Thyroid gland (tissue), 4 donors: Measurements from ENCODE around the gene RIPOR3. TPM values are rescaled to one million over a fixed set of nuclear protein-coding genes. Genes with fewer than 3 reads are reported as not detected.

Experiments used
- DNase-seq, 2 donors: peaks; one replicate each; pipeline ENCODE4 v3.0.0-alpha.2; 2019
- H3K27ac ChIP-seq, 3 donors: fragments of 200-600 bp; sonication (generic); 1 replicate in 2 of 3; 2 replicates in 1 of 3; pipeline ENCODE4 v1.5.1; 2016 to 2019; ENCODE audit warnings: mild to moderate bottlenecking in 1 of 3, moderate library complexity in 1 of 3
- H3K27me3 ChIP-seq: fragments of 200-600 bp; sonication (generic); one replicate; pipeline ENCODE4 v1.5.1; 2019
- H3K36me3 ChIP-seq, 2 donors: fragments of 200-600 bp; sonication (generic); one replicate each; pipeline ENCODE4 v1.5.1; 2016 to 2019
- H3K4me1 ChIP-seq, 2 donors: fragments of 200-600 bp; sonication (generic); one replicate each; pipeline ENCODE4 v1.5.1; 2017 to 2019
- H3K4me3 ChIP-seq, 3 donors: fragments of 200-600 bp; sonication (generic); replicated peaks in 1 of 3; 1 replicate in 2 of 3; 2 replicates in 1 of 3; pipeline ENCODE4 v1.5.1; 2016; ENCODE audit warnings: mild to moderate bottlenecking in 1 of 3
- H3K9me3 ChIP-seq: fragments of 200-600 bp; sonication (generic); one replicate; pipeline ENCODE4 v1.5.1; 2017
- POLR2A ChIP-seq, 2 donors: fragments of 450-650 bp; IDR thresholded peaks; one replicate each; pipeline ENCODE4 v1.6.1; 2017; ENCODE audit warnings: antibody characterized with exemption in 2 of 2, mild to moderate bottlenecking in 2 of 2, moderate library complexity in 1 of 2
- WGBS, 2 donors: methylation state at CpG; one replicate each; pipeline ENCODE4 v1.1.5; 2017; 5-methylcytosine and 5-hydroxymethylcytosine counted together
- intact Hi-C: fragments of 100-400 bp; cut with DNase I; formaldehyde crosslinking; loops from one replicate; pipeline ENCODE4 v1.15.1; 2023
- total RNA-seq, 4 donors: library from RNA; depleted of rRNA; stranded (reverse); fragments of >200 nt; gene quantifications; one replicate each; pipeline ENCODE4 v1.2.3, GENCODE V29; 2016
- TF ChIP-seq, protein P1 (sequence below), 6 experiments: fragments of 200-600 bp in 3 of 6; fragments of 450-650 bp in 3 of 6; sonication (generic) in 3 of 6; IDR thresholded peaks; one replicate each; pipeline ENCODE4 v1.5.1; 2016 to 2019; ENCODE audit warnings: antibody characterized with exemption in 6 of 6, mild to moderate bottlenecking in 2 of 6, inconsistent platforms in 1 of 6, moderate library complexity in 1 of 6

The RIPOR3 gene
- total RNA-seq, 4 donors from 2014 or later: 6.2 to 23.9 (median 9.5) TPM

DNA sequence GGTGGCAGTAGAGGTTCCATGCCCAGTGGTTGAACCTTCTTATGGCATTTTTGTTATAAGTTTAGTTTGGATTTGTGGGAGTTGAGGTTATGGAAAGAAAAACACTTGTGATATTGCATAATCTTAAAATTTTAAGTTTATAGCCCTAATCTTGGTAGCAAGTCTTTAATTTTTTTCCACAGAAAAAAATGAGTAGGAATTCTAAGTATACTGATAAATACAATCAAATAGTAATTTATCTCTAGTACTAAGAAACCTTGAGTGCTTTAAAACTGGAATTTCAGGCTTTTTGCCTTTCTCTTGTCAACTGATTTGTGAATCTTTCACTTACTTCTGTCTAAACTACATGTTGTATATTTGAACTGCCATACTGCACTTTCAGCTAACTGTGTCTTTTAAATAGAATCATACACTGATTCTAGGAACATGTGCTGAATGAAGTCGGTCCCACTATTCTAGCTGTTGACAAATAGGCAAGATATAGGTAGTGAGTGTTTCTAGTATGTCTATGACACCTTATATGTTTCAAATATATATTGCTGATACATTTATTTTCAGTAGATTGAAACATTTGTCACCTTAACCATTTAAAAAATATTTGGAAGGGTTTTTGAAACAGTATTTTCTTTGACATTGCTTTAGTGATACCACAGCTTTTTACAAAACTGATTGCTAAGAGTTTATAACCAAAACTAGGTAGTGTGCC is 42.5 kb upstream of the RIPOR3 start:
- H3K4me3 ChIP-seq: no peak overlapping the region

DNA sequence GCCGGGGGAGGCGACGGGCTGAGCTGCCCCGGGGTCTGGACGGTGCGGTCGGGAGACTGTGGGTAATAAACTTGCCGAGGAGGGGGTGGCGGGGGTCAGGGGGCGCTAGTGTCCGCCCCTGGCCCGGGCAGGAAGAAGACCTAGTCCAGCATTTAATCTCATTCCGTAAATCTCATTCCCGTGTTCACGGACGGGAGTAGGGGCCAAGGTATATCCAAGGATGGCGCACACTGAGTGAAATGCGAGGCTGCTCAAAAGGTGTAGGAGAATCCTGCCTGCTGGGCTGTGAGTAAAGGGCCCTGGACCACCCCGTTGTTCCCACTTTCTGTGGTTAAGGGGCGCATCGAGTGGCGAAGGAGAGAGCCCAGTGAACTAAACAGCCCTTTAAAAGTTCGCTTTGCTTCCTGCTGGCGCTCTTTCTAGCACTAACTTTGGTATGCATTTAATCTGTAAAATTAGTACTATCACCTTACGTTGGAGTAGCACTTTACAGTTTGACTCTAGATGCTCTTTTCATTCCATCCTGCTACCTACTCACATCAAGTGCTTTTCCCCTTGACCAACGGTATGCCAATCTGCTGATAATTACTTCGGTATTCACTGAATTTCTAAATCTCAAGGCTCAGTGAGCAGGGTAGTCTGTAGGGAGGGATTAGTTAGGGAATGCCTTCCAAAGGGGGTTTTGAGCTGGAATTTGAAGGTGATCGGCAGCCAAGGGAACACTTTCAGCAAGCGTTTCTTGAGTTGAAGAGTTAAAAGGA is 40.8 kb upstream of the RIPOR3 start:
- Histone ChIP-seq H3K9me3 (no peaks in the 10 kb centered on the region), H3K4me1 (peaks cover 9 to 47% of the 10 kb centered on the region in 2 donors), H3K4me3 (peak overlapping the region; percentile 62 to 94 (median 85)), H3K27me3 (no peaks in the 10 kb centered on the region), H3K27ac (peak overlapping the region; percentile 83 to 96 (median 89)), H3K36me3 (no peaks in the 10 kb centered on the region)
- intact Hi-C loops: no loop called here
- peak in 1 of 2 donors; percentile 33 for TF ChIP-seq POLR2A (IDR thresholded peaks at IDR 0.05)
- TF ChIP-seq, protein P1, sequence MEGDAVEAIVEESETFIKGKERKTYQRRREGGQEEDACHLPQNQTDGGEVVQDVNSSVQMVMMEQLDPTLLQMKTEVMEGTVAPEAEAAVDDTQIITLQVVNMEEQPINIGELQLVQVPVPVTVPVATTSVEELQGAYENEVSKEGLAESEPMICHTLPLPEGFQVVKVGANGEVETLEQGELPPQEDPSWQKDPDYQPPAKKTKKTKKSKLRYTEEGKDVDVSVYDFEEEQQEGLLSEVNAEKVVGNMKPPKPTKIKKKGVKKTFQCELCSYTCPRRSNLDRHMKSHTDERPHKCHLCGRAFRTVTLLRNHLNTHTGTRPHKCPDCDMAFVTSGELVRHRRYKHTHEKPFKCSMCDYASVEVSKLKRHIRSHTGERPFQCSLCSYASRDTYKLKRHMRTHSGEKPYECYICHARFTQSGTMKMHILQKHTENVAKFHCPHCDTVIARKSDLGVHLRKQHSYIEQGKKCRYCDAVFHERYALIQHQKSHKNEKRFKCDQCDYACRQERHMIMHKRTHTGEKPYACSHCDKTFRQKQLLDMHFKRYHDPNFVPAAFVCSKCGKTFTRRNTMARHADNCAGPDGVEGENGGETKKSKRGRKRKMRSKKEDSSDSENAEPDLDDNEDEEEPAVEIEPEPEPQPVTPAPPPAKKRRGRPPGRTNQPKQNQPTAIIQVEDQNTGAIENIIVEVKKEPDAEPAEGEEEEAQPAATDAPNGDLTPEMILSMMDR (IDR thresholded peaks at IDR 0.05): no peak
- 5 to 9% methylated on average over 22 of the region's 29 CpGs for WGBS, 2 donors
- DNase-seq: no peak

More for the DNA sequence above, 42.5 kb upstream of the RIPOR3 start:
- intact Hi-C loops: no loop called here
- Histone ChIP-seq H3K27ac (peak overlapping the region; percentile 5 to 96 (median 43)), H3K27me3 (no peaks in the 10 kb centered on the region), H3K9me3 (no peaks in the 10 kb centered on the region), H3K4me1 (peaks cover 12 to 47% of the 10 kb centered on the region in 2 donors), H3K36me3 (no peaks in the 10 kb centered on the region)
- 60 to 68% methylated on average over 1 of the region's 1 CpG for WGBS, 2 donors
- no peak for DNase-seq
- no peak for TF ChIP-seq POLR2A (IDR thresholded peaks at IDR 0.05)
- TF ChIP-seq, protein P1 (IDR thresholded peaks at IDR 0.05): no peak

DNA sequence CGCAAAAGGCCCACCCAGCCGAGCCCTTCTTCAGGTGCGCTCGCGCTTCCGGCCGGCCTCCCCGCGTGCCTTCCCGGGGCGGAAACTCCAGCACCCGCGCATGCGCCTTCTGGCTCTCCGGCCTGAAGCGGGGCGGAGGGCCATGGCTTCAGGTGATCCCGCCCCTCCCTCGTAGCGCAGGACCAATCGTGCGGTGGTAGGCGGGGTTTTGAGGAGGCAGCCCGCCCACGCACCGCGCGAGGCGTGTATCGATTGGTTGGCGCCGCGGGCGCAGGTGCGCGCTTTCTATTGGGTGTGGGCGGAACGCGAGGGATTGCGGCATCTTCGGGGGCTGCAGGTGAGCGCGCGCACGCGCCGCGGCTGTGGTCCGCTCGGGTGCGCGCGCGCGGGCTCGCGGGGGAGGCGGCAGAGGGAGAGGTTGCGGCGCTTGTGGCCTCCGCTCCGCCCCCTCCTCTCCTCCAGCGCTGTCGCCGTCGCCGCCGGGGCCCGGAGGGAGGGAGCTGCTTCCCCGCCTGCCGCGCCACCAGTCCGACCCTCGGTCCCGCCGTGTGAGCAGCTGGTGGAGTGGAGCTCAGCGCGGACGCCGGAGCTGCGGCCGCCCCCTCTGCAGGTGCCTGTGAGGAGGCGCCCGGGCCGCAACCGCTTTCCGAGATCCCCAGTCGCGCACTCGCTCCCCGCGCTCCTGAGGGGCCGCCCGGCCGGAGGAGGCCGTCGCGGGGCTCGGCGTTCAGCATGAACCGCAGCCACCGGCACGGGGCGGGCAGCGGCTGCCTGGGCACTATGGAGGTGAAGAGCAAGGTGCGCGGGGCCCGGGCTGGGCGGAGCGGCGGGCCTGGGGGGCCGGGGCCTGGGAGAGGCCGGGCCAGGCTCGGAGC is 40.0 kb upstream of the RIPOR3 start, which contains the start of gene PARD6B:
Gene PARD6B, plus strand, starts transcription at position 526 of the 875 bp plus-strand sequence. Its CDS starts 207 bp downstream, at position 733.
- TF ChIP-seq, protein P1 (IDR thresholded peaks at IDR 0.05): no peak
- TF ChIP-seq POLR2A (IDR thresholded peaks at IDR 0.05): peak; percentile 75 to 95
- Histone ChIP-seq H3K27me3 (no peaks in the 10 kb centered on the region), H3K9me3 (no peaks in the 10 kb centered on the region), H3K4me3 (peak within 1 kb of the TSS; percentile 62 to 94 (median 85)), H3K36me3 (no peaks in the 10 kb centered on the region), H3K27ac (peak within 1 kb of the TSS; percentile 83 to 96 (median 89)), H3K4me1 (peaks cover 9 to 42% of the 10 kb centered on the region in 2 donors)
- DNase-seq: peak; percentile 100
- 0% methylated on average over 12 of the region's 114 CpGs; no CpG with 5 or more reads in 1 of the 2 donors for WGBS, 2 donors
- intact Hi-C loops: no loop called here

DNA sequence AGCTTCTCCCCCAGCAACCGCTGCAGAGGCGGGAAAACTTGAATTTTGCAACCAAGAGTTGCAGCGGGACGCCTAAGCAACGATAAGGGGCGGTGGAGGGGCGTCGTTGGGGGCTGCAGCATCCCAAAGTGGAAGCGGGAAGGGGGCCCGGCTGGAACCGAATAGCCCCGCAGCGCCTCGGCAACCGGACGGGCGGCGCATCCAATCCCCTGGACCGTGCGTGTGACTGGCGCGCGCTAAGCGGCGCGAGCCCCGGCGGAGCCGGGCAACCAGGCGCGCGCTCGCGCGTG is 39.4 kb upstream of the RIPOR3 start:
- peak overlapping the region; percentile 12 to 61 (median 54) for H3K27ac ChIP-seq
- intact Hi-C loops: no loop called here

More for the DNA sequence above, 39.4 kb upstream of the RIPOR3 start:
- Histone ChIP-seq H3K27me3 (no peaks in the 10 kb centered on the region), H3K36me3 (no peaks in the 10 kb centered on the region), H3K9me3 (no peaks in the 10 kb centered on the region), H3K4me1 (peaks cover 9 to 42% of the 10 kb centered on the region in 2 donors), H3K4me3 (peak overlapping the region; percentile 26 to 85 (median 45))
- TF ChIP-seq, protein P1 (IDR thresholded peaks at IDR 0.05): no peak
- no peak for TF ChIP-seq POLR2A (IDR thresholded peaks at IDR 0.05)
- 0 to 1% methylated on average over 5 to 18 of the region's 35 CpGs for WGBS, 2 donors
- no peak for DNase-seq
